ENCODE measurements around the gene OR56A1.
A peak's percentile ranks its signal among the peaks of the same experiment; 100 is the strongest.

The OR56A1 gene

GRCh38 chr11:6013042-6013441 lies 17.5 kb downstream of the OR56A1 start:
- TF ChIP-seq, protein P1, sequence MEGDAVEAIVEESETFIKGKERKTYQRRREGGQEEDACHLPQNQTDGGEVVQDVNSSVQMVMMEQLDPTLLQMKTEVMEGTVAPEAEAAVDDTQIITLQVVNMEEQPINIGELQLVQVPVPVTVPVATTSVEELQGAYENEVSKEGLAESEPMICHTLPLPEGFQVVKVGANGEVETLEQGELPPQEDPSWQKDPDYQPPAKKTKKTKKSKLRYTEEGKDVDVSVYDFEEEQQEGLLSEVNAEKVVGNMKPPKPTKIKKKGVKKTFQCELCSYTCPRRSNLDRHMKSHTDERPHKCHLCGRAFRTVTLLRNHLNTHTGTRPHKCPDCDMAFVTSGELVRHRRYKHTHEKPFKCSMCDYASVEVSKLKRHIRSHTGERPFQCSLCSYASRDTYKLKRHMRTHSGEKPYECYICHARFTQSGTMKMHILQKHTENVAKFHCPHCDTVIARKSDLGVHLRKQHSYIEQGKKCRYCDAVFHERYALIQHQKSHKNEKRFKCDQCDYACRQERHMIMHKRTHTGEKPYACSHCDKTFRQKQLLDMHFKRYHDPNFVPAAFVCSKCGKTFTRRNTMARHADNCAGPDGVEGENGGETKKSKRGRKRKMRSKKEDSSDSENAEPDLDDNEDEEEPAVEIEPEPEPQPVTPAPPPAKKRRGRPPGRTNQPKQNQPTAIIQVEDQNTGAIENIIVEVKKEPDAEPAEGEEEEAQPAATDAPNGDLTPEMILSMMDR (IDR thresholded peaks at IDR 0.05; ENCODE audit: borderline replicate concordance, insufficient read depth, low read depth, low read length): no peak
- H3K4me3 ChIP-seq (ENCODE audit: low read depth, low read length): no peak overlapping the region

DNA sequence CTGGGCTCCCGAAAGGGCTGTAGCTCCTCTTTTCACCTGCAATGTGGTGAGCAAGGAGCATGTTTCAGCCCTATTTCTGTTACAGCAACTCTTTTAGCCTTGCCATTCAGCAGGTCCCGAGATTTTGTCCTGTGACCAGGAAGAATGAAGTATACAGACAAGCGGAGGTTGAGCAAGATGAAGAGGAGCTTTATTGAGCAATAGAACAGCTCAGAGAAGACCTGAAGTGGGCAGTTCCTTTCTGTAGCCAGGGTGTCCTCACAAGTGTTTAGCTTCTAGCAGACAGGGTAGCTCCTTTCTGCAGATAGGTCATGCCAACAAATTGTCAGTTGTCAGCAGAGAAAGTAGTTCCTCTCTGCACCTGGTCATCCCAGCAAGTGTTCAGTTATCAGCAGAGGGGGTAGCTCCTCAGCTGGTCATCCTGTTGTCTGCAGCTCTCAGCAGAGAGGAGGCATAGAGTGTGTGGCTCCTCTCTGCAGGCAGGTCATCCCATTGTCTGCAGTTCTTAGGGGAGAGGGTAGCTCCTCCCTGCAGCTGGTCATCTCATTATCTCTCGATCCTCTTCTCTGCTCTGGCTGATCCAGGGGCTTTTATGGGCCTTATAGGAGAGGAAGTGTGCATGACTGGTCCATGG lies 18.4 kb downstream of the OR56A1 start:
- no peak overlapping the region for H3K4me3 ChIP-seq (ENCODE audit: low read depth, low read length)
- TF ChIP-seq, protein P1 (IDR thresholded peaks at IDR 0.05; ENCODE audit: borderline replicate concordance, insufficient read depth, low read depth, low read length): no peak

- TF ChIP-seq, protein P1 (IDR thresholded peaks at IDR 0.05; ENCODE audit: borderline replicate concordance, insufficient read depth, low read depth, low read length): no peak
- no peak within 1 kb of the TSS for H3K4me3 ChIP-seq (ENCODE audit: low read depth, low read length)
Observed at GRCh38 chr11:6006846-6007245, 23.7 kb downstream of the OR56A1 start, which contains the start of gene OR56A4. OR56A4 (minus strand) TSS chr11:6006946; CDS start chr11:6002992, 3,954 bp downstream.

DNA sequence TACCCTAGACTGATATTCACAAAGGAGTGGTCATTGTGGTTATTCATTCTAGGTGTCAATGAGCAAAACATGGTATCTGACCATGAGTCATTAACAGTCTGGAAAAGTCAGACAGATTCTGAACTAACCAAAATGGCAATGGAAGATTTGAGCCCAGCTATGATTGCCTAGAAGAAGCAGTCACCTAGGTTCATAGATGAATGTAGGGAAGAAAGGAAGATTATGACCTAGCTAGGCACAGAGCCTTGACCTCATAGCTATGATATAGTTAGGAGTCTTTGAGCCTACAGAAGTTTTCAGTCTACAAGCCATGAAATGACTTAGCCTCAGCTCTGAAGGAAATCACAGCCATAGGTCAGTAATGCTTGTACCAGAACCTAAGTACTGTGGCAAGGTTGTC lies 24.2 kb downstream of the OR56A1 start:
- no peak overlapping the region for H3K4me3 ChIP-seq (ENCODE audit: low read depth, low read length)
- TF ChIP-seq, protein P1 (IDR thresholded peaks at IDR 0.05; ENCODE audit: borderline replicate concordance, insufficient read depth, low read depth, low read length): no peak

- no peak overlapping the region for H3K4me3 ChIP-seq (ENCODE audit: low read depth, low read length)
- TF ChIP-seq, protein P1 (IDR thresholded peaks at IDR 0.05; ENCODE audit: borderline replicate concordance, insufficient read depth, low read depth, low read length): no peak
Observed at GRCh38 chr11:6002202-6002699, 28.3 kb downstream of the OR56A1 start.

- TF ChIP-seq, protein P1 (IDR thresholded peaks at IDR 0.05; ENCODE audit: borderline replicate concordance, insufficient read depth, low read depth, low read length): no peak
Observed at GRCh38 chr11:5994791-5995190, 35.8 kb downstream of the OR56A1 start.

DNA sequence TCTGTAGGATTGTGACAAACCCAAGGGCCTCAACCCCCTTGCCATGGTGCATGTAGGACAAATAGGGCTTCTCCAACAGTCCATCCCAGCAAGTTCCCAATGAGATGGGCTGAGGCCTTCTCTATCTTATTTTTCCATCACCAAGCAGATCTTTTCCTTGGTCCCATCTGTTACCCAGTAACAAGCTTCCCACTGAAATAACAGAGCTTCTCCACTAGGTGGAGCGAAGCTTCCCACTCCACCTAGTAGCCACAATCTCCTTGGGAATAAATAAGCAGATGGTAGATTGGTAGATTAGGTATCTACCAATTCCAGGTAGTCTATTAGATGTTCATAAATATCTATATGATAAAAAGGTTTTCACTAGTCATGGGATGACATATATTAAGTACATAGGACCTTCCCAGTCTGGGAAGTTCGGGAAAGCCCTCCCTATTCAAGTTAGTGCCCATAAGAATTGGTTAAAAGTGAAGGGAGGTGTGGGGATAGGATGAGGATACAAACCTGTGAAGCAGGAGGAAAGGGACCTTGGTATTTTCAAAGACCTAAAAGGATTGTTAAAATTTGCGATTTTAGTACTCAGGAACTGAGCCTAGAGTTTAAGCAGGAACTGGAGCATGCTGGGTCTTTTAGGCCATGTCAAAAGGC lies 37.8 kb downstream of the OR56A1 start:
- TF ChIP-seq, protein P1 (IDR thresholded peaks at IDR 0.05; ENCODE audit: borderline replicate concordance, insufficient read depth, low read depth, low read length): peak; percentile 62; the same call in 1 of the 2 replicates
- H3K4me3 ChIP-seq (ENCODE audit: low read depth, low read length): no peak overlapping the region

More at GRCh38 chr11:5994791-5995190, 35.8 kb downstream of the OR56A1 start:
- no peak overlapping the region for H3K4me3 ChIP-seq (ENCODE audit: low read depth, low read length)
